Neural cell (in vitro differentiated cells): Measurements from ENCODE around the gene TCTA.

Experiments
- EP300 ChIP-seq: fragments of 450-650 bp; conservative IDR thresholded peaks from 2 replicates; pipeline ENCODE4 v1.6.1; 2014; ENCODE audit warnings: antibody characterized with exemption, mild to moderate bottlenecking, moderate library complexity; ENCODE audit not compliant: poor library complexity, severe bottlenecking
- POLR2AphosphoS5 ChIP-seq: IDR thresholded peaks from 2 replicates; pipeline ENCODE4 v1.6.1; 2012
- RAD21 ChIP-seq: fragments of 450-650 bp; conservative IDR thresholded peaks from 2 replicates; pipeline ENCODE4 v1.6.1; 2014; ENCODE audit warnings: antibody characterized with exemption, mild to moderate bottlenecking, moderate library complexity
- TF ChIP-seq, protein P1 (sequence below): fragments of 450-650 bp; IDR thresholded peaks from 2 replicates; pipeline ENCODE4 v1.5.1; 2014; ENCODE audit warnings: antibody characterized with exemption, mild to moderate bottlenecking, moderate library complexity; ENCODE audit not compliant: poor library complexity, severe bottlenecking

DNA sequence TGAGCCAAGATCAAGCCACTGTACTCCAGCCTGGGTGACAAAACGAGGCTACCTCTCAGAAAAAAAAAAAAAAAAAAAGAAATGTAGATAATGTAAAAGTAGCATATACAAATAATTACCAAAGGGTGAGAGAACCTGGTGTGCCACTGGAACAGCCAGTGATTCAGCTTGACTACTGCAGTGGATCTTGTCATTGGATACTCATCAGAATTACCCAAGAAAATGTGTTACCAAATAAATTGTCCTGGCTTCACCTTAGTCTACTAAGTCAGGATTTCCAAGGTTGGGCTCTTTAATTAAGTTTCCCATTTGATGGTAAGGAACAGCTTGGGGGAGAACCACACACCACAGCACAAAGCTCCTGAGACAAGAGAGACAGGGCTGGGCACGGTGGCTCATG is 15.4 kb downstream of the TCTA start:
- TF ChIP-seq EP300 (no peak), RAD21 (no peak), POLR2AphosphoS5 (no peak)
- TF ChIP-seq, protein P1, sequence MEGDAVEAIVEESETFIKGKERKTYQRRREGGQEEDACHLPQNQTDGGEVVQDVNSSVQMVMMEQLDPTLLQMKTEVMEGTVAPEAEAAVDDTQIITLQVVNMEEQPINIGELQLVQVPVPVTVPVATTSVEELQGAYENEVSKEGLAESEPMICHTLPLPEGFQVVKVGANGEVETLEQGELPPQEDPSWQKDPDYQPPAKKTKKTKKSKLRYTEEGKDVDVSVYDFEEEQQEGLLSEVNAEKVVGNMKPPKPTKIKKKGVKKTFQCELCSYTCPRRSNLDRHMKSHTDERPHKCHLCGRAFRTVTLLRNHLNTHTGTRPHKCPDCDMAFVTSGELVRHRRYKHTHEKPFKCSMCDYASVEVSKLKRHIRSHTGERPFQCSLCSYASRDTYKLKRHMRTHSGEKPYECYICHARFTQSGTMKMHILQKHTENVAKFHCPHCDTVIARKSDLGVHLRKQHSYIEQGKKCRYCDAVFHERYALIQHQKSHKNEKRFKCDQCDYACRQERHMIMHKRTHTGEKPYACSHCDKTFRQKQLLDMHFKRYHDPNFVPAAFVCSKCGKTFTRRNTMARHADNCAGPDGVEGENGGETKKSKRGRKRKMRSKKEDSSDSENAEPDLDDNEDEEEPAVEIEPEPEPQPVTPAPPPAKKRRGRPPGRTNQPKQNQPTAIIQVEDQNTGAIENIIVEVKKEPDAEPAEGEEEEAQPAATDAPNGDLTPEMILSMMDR, result no peak
